ENCODE measurements around the gene IL2.

IL2 gene

DNA sequence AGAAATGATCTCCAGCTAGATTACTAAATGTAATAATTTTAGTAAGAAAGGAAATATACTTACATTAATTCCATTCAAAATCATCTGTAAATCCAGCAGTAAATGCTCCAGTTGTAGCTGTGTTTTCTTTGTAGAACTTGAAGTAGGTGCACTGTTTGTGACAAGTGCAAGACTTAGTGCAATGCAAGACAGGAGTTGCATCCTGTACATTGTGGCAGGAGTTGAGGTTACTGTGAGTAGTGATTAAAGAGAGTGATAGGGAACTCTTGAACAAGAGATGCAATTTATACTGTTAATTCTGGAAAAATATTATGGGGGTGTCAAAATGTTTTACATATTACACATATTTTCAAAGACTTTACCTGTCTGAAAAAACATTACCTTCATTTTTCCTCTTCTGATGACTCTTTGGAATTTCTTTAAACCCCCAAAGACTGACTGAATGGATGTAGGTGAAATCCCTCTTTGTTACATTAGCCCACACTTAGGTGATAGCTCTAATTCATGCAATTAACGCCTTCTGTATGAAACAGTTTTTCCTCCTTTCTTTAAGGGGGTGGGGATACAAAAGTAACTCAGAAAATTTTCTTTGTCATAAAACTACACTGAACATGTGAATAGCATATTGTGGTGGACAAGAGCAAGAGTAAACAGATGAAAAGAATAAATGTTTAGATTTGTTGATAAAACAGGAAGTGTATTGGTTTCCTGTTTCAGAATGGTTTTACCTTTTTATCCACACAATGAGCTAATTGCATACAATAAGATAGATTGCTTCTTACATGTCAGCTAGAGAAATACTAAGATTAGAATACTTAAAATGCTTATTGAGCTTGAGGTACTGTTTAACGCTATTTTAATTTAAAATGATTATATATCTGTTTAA lies at the start of gene IL2:
Gene IL2, minus strand, starts transcription at position 495 of the 886 bp plus-strand sequence. Its CDS starts 285 bp downstream, at position 210.
- no peak for DNase-seq (ENCODE audit: low read depth in 4 of 4, low spot score in 1 of 4)

DNA sequence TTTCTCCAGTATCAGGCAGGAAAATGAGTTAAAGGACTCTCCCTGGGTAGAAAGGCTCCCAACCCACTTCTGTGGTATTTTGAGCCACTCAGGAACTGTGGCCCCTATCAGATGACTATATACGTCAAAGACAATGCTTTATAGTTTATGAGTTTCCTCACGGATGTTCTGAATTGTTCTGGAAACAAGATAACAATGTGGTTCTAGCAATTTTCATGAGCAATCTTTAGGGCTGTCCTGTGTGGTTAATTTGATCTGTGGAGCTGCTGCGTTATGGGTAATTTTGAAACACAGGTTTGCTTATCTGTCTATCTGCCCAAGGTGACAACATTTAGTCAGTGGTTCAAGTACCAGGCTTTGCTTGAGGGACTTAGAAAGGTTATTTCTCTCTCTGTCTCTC lies 46.7 kb upstream of the IL2 start:
- no peak for DNase-seq (ENCODE audit: low read depth in 4 of 4, low spot score in 1 of 4)

DNA sequence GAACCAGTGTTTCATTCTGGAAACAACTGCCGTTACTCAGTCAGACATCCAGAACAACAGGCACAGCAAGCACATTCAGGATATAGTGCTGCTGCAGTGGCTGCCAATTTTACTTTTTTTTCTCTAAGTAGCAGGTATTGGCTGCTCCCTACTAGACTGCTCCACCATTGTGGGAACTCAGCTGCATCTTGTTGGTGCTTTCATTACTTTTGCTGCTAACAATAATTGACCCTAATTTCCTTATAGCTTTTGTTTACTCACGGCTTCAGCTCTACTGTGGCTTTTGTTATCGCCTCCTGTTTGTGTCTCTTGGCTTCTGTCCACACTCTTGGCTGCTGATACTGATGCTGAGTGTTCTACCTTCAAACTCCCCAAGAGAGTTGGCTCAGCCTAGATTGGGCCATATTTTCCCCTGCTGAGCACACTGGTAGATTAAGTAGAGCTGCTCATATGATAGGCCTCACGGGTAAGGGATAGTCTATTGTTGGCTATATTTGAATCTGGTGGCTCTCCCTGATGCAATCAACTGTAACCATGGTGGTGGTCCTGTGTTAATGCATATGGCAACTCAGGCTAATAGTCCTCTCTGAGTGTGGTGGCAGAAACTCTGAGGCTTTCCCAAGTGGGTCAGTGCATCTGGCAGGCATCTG lies 44.5 kb upstream of the IL2 start:
- no peak for DNase-seq (ENCODE audit: low read depth in 4 of 4, low spot score in 1 of 4)

DNA sequence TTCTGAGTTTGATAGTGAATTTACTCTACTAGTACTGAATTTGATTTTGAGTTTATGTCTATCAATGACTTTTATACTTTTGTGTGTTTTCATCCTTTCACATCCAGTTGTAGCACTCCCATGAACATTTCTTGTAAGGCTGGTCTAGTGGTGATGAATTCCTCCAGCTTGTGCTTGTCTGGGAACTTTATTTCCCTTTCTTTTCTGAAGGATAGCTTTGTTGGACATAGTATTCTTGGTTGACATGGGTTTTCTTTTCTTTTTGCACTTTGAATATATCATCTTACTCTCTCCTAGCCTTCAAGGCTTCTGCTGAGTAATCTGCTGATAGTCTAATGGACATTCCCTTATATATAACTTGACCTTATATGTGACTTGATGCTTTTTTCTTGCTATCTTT lies 32.5 kb upstream of the IL2 start:
- DNase-seq (ENCODE audit: low read depth in 4 of 4, low spot score in 1 of 4): no peak

DNA sequence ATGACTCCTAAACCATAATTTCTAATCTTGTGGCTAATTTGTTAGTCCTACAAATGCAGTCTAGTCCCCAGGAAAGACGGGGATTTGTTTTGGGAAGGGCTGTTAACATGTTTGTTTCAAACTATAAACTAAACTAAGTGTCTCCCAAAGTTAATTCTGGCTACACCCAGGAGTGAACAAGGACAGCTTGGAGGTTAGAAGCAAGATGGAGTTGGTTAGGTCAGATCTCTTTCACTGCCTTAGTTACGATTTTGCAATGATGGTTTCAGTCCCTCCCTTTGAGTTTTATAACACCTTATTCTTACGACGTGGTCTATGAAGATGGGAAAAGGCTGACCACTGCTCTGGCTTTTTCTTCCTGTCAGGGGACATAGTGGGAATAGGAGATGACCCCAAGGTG lies 27.0 kb upstream of the IL2 start:
- no peak for DNase-seq (ENCODE audit: low read depth in 4 of 4, low spot score in 1 of 4)

DNA sequence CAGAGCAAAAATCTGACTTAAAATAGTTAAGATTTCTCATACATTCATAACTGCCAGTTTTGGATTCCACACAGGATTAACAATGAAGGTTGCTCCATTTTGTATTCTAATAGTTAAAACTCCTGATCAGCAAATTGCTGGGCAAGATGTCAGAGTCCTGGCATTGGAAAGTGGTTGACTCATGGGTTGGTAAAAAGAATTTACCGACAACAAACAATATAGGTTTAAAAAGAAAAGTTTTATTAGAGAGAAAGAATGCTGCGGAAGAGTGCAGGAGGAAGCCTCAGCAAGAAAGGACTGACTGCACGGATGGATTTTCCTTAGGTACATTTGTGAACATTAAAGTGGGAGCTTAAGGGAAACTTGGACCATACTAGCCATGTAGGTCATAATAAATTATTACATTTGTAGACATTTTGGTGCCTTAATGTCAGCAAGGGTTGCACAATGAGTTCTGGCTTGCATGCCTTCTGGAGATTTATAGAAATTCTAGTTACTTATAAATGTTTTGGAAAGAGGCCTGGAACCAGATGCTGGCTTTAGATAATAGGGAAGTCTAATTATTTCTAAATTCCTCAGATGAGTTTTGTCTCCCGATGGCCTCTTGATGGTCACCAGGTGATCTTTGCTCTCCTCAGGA lies 25.4 kb upstream of the IL2 start:
- no peak for DNase-seq (ENCODE audit: low read depth in 4 of 4, low spot score in 1 of 4)

DNA sequence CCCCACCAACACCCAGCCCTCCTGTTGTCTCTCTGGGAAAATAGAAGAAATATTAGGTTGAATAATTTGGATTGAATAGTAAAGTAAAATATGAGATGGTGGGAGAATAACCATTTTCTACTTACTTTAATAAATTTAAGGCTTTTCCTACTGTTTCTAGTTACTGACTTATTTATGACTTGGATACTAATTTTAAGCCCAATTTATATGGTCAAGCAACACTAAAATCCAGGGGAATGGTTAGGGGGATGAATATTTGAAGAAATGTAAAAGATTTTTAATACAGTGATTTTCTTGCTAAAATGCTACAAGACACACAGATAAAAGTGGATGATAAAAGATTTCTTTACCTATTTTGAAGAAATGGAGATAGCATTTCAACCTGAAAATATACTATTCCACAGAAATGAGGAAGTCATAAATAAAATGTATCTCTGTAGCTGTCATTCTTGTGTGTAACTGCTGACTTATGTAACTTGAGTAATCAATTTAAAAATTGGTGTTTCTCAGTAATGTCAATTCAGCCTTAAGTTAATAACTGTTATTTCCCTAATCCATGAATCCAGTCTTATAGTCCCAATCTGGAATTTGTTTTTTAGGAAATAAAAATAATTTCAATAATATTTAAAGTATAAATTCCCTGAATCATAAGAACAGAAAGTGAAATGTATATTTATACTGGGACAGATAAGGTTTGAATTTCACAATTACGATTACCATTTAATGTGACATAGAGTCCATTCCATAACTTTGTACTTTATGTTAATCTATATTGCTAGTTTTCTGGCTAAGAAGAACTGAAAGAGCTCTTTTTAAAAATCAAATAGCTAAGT lies 24.3 kb upstream of the IL2 start:
- DNase-seq (ENCODE audit: low read depth in 4 of 4, low spot score in 1 of 4): no peak

DNA sequence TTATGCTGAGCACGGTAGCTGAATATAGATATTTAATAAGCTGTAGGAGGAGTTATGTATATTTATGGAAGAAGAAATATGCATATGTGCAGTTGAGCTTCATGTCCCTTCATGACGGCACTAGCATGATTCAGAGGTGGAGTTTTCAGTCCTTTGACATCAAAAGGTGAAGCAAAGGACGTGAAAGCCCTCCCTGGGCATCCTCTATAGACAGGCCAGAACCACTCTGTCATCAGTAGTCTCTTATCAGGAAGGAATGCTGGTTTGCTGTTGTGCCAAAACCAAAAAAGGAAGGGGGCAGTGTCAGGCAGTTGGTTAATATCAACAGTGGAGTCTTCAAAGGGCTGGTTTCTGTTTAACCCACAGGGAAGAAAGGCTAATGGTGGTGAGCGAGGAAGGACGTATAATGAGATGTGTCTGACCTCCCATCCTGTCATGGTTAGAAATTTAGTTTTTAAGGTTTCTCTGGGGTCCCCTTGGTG lies 23.5 kb upstream of the IL2 start:
- no peak for DNase-seq (ENCODE audit: low read depth in 4 of 4, low spot score in 1 of 4)

DNA sequence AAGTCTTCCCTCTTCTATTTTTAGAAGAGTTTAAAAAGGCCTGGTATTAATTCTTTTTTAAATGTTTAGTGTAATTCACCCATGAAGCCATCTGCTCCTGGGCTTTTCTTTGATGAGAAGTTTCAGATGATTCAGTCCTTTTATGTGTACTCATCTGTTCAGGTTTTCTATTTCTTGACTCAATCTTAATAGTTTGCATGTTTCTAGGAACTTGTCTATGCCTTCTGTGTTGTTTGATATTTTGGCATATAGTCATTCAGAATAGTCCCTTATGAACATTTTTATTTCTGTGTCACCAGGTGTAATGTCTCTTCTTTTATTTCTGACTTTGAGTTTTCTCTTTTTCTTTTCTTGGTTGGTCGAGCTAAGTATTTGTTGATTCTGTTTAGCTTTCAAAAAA lies 20.2 kb upstream of the IL2 start:
- DNase-seq (ENCODE audit: low read depth in 4 of 4, low spot score in 1 of 4): no peak

DNA sequence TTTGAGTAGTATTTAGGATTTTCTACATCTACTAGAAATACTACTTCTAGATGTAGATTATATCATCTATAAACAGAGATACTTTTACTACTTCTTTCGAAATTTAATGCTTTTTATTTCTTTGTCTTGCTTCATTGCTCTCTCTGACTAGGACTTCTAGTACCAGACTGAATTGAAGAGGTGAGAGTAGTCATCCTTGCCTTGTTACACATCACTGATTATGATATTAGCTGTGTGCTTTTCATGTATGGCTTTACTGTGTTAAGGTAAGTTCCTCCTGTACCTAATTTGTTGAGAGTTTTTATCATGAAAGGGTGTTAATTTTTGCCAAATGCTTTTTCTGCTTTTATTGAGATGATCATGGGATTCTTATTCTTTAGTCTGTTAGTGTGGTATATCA lies 19.6 kb upstream of the IL2 start:
- no peak for DNase-seq (ENCODE audit: low read depth in 4 of 4, low spot score in 1 of 4)

DNA sequence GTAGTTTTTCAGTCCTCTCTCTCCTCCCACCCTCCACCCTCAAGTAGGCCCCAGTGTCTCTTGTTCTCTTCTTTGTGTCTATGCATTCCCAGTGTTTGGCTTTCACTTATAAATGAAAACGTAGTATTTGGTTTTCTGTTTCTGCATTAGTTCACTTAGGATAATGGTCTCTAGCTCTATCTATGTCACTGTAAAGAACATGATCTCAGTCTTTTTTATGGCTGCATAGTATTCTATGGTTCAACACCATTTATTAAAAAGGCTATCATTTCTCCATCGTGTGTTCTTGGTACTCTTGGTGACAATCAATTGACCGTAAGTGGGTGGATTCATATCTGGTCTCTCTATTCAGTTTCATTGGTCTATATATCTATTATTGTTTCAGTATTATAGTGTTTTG lies 18.7 kb upstream of the IL2 start:
- no peak for DNase-seq (ENCODE audit: low read depth in 4 of 4, low spot score in 1 of 4)

DNA sequence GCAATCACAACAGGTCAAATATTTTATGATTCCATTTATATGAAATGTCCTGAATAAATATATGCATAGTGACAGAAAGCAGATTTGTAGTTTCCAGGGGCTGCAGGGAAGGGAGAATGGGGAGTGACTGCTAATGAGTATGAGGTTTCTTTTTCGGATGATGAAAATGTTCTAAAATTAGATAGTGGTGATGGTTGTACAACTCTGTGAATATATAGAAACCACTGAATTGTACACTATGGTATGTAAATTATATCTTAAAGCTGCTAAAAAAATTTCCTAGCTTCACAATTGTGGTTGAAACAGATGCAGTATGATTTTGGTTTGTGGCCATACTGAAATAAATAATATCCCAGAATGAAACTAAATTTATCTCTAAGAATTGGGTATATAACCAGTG lies 12.9 kb upstream of the IL2 start:
- no peak for DNase-seq (ENCODE audit: low read depth in 4 of 4, low spot score in 1 of 4)

DNA sequence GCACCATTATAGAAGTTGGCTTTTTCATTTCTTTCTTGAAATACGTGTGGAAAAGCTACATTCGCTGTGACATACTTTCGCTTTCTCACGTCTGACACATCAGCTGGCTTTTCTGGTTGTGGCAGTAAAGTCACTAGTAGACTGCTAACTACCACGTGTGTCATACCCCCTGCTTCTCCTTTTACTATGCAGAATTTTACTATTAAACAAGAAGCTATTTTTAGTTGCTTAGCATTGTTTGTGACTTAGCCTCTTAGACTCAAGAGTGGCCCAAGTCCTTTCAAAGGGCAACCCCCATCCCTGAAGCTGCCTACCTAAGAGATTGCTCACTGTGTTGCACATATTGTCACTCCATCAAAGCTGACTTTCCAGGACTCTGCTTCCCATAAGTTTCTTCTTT lies 2.1 kb upstream of the IL2 start:
- peak in 2 of 4 experiments; percentile 21 to 37 for DNase-seq (ENCODE audit: low read depth in 4 of 4, low spot score in 1 of 4)

DNA sequence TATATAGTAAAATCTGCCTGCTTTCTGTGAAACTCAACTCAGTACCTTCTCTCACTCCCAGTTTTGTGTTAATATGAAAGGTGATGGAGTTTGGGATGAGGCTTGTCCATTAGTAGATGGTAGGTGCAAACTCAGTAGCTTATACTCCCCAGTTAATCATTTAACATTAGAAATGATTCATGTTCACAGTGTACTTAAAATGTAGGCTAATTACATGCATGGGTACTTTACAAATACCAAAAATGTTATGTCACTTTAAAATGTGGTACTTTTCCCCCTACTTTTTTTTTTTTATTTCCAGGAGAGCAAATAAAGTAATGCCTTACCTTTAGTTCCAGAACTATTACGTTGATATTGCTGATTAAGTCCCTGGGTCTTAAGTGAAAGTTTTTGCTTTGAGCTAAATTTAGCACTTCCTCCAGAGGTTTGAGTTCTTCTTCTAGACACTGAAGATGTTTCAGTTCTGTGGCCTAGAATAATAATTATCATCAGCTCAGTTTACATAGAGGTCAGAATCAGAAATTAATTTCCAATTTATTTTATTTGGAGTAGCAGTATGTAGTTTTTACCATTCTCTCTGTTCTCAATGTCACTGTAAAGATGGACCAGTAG lies 3.0 kb downstream of the IL2 start:
- no peak for DNase-seq (ENCODE audit: low read depth in 4 of 4, low spot score in 1 of 4)

DNA sequence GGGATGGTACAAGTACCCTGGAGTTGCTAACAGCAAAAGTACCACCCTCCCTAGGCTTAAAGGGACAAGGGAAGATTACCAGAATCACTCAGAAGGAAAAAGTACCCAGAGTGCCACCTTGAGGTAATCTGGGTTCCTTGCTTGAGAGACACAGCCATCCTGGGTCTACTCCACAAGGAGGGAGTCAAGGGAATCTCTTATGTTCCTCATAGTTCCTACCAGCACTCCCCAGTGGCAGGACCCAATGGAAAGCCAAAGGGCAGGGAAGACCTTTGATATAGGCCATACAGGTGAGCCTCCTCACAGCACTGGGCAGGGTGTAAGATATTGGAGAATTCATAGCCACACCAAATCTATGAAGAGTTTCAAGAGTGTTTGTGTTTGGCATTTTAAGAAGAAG lies 5.7 kb downstream of the IL2 start:
- peak in 3 of 4 experiments; percentile 16 to 44 (median 25) for DNase-seq (ENCODE audit: low read depth in 4 of 4, low spot score in 1 of 4)

DNA sequence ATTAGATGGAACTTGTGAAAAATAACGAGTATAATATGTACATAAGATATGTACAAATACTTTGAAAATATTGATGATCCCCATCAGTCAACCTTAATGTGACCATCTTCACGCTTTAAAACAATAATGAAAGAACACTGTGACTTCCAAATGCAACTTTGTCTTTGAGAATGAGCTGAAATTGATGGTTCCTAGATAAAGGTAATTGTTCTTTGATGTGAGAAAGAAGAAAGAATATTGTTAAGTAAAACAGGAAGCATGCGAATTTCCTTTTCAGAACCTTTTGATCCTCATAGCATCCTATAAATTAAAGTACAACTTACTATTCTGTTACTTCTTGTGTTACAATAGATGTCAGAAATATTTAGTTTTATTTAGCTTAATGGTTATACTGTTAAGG lies 22.2 kb downstream of the IL2 start:
- DNase-seq (ENCODE audit: low read depth in 4 of 4, low spot score in 1 of 4): no peak

DNA sequence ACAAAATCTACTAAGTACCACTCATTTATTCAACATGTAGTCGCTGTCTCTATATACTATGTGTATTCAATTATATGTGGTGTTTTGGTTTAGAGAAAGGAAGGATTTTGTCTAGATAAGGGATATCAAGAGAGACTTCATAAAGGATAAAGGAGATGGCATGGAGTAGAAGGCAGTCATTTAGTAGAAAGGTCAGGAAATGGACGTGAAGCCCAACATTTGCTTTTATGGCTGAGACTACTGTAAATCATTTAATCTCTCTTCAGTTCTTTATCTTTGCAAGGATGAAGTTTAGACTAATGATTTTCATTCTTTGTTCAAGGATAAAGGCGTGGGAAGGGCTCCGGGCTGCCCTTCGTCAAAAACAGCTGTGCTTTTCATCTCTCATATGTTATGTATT lies 25.2 kb downstream of the IL2 start:
- no peak for DNase-seq (ENCODE audit: low read depth in 4 of 4, low spot score in 1 of 4)

DNA sequence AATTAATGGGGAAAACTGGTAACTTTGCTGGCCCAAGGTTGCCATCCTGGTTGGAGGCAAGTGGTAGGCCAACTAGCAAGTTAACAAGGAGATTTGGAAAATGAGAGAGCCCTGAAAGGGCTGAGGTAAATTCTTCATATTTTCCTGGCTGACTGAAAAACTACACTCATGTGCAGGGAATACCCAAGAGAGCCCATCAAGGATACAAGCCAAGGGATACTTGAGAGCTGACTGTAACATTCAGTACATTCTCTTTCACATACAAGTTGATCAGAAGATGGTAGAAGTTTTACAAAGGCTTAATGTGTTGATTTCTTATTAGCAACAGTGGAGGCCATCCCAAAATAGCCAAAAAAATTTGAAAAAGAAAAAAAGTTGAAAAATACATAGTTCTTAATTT lies 33.3 kb downstream of the IL2 start:
- no peak for DNase-seq (ENCODE audit: low read depth in 4 of 4, low spot score in 1 of 4)

DNA sequence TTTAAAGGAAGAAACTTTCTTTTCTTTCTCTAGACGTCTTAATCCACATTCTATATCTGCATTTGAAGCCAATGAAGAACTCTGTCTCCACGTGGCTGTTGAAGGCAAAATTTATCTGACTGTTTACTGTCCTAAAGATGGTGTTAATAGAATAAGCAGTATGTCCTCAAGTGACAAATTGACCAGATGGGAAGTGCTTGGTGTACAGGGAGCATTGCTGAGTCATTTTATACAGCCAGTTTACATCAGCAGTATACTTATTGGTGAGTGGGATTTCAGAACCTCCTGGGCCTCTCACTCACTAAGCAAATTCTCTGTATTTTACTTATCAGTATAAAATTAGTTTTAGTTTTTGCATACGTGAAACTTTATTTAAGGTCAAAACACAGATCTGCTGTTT lies 44.0 kb downstream of the IL2 start:
- DNase-seq (ENCODE audit: low read depth in 4 of 4, low spot score in 1 of 4): no peak

DNA sequence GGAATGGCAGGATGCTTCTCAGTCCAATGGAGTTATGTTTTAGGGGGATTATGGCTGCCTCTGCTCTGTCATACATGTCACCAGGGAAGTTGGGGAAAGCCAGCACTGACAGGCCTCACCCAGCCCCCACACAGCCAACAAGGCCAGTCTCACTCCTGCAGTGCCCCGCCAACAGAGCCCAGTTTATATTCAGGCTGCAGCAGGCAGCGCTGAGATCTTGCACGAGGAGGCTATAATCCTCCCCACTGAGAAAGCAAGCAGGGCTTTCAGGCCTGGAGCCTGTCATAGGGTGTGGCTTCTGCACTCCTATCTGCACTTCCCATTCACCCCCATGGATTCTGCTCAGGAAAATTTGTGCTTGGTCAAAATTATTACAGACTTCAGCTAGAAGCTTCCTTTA lies 52.7 kb downstream of the IL2 start:
- no peak for DNase-seq (ENCODE audit: low read depth in 4 of 4, low spot score in 1 of 4)

Data from stimulated activated CD4-positive, alpha-beta T cell treated with anti-CD3 and anti-CD28 coated beads, Interleukin-1b, Interleukin-23, amount 100 ng/mL, for 24 hours (primary cell).